Measurements from ENCODE around the gene FAM193B. TPM values are rescaled to one million over a fixed set of nuclear protein-coding genes. Genes with fewer than 3 reads are reported as not detected.
A peak's percentile ranks its signal among the peaks of the same experiment; 100 is the strongest.

The FAM193B gene
- total and polyA plus RNA-seq, 9 of the 15 experiments (the other 6 are each of a cell fraction or from before 2014, with no cell fraction given) = 4.4 to 76.4 (median 37.3) TPM

- TF ChIP-seq CUX1 (CRISPR knock-in tag; IDR thresholded peaks at IDR 0.05) (0 out of 2 replicates have a peak, but pooled peaks have one; percentile 38), GATAD2A (IDR thresholded peaks at IDR 0.05) (no peak), BMI1 (IDR thresholded peaks at IDR 0.05; ENCODE audit: low read length) (no peak), ZMIZ1 (IDR thresholded peaks at IDR 0.05; ENCODE audit: low read depth in 2 of 2, low read length in 2 of 2) (no peak), HSF4 (CRISPR knock-in tag; IDR thresholded peaks at IDR 0.05; ENCODE audit: borderline replicate concordance) (no peak), SLC30A9 (CRISPR knock-in tag; IDR thresholded peaks at IDR 0.05) (no peak), TAF1 (IDR thresholded peaks at IDR 0.05; ENCODE audit: control insufficient read depth, extremely low read depth, insufficient read depth, low read length, severe bottlenecking) (no peak), LEF1 (IDR thresholded peaks at IDR 0.05) (0 out of 2 replicates have a peak, but pooled peaks have one; percentile 22), ZNF717 (CRISPR knock-in tag; IDR thresholded peaks at IDR 0.05) (no peak), DLX4 (CRISPR knock-in tag; IDR thresholded peaks at IDR 0.05) (no peak), KDM2B (CRISPR knock-in tag; IDR thresholded peaks at IDR 0.05) (no peak), SMARCA5 (IDR thresholded peaks at IDR 0.05) (no peak), SIN3A (IDR thresholded peaks at IDR 0.05; ENCODE audit: borderline replicate concordance in 2 of 2, control insufficient read depth in 1 of 2, low read depth in 2 of 2, low read length in 2 of 2) (no peak), ADNP (tag; IDR thresholded peaks at IDR 0.05) (no peak), SIN3B (IDR thresholded peaks at IDR 0.05; ENCODE audit: low read depth) (no peak), DIDO1 (tag; IDR thresholded peaks at IDR 0.05; ENCODE audit: low read depth) (no peak), ATF1 (CRISPR knock-in tag; IDR thresholded peaks at IDR 0.05) (no peak), ATF1 (tag; IDR thresholded peaks at IDR 0.05) (peak; percentile 27; the same call in 1 of the 2 replicates), SMAD4 (CRISPR knock-in tag; conservative IDR thresholded peaks at IDR 0.05) (peak; percentile 98)
These were observed 24.8 kb downstream of the FAM193B start (continued) for GRCh38 chr5:177529247-177530203.

Data from K562 (cell line).